Cardiac muscle cell (in vitro differentiated cells and primary cell): ENCODE results near the gene NFKBIL1. TPM values are rescaled to one million over a fixed set of nuclear protein-coding genes. Genes with fewer than 3 reads are reported as not detected.
A peak's percentile ranks its signal among the peaks of the same experiment; 100 is the strongest.
"Not testable (repeated sequence)": the region's sequence is repeated elsewhere in the genome, so short reads cannot be mapped to it uniquely, and the experiment has no call there.

Experiments used
- DNase-seq, 2 donors: peaks; one replicate each; pipeline versions ENCODE4 v3.0.0 to v3.0.0-alpha.2; 2010 to 2017; ENCODE audit warnings: low read depth in 1 of 2, low spot score in 1 of 2
- H3K27ac ChIP-seq: fragments of 200-600 bp; sonication (generic); 2 replicates; pipeline ENCODE4 v1.5.1; 2016
- H3K27me3 ChIP-seq: fragments of 200-600 bp; sonication (generic); 2 replicates; pipeline ENCODE4 v1.6.0; 2016; ENCODE audit warnings: control low read depth
- H3K36me3 ChIP-seq: fragments of 200-600 bp; sonication (generic); 2 replicates; pipeline ENCODE4 v1.5.1; 2016; ENCODE audit warnings: control low read depth
- H3K4me1 ChIP-seq: fragments of 200-600 bp; sonication (generic); 2 replicates; pipeline ENCODE4 v1.8.1; 2017; ENCODE audit warnings: low read depth, mild to moderate bottlenecking, mixed run types
- H3K4me3 ChIP-seq: fragments of 200-600 bp; sonication (generic); 2 replicates; pipeline ENCODE4 v1.5.1; 2016; ENCODE audit warnings: mild to moderate bottlenecking
- H3K9me3 ChIP-seq: fragments of 200-600 bp; sonication (generic); 2 replicates; pipeline ENCODE4 v1.5.1; 2017; ENCODE audit warnings: low read depth, mild to moderate bottlenecking, control low read depth
- polyA plus RNA-seq: library from polyadenylated mRNA; unstranded; fragments of >200 nt; fragmentation: Nextera tagmentation; extraction: Ambion mirVana; gene quantifications from 2 replicates; pipeline ENCODE4 v1.2.1, GENCODE V29; 2016
- total RNA-seq: library from RNA; depleted of rRNA; stranded (reverse); fragments of >200 nt; gene quantifications from 2 replicates; pipeline ENCODE4 v1.2.3, GENCODE V29; 2016
- TF ChIP-seq, protein P1 (sequence below): IDR thresholded peaks from 2 replicates; pipeline ENCODE4 v1.5.1; 2012; ENCODE audit warnings: low read depth, mild to moderate bottlenecking, low read length

Gene NFKBIL1, protein sequence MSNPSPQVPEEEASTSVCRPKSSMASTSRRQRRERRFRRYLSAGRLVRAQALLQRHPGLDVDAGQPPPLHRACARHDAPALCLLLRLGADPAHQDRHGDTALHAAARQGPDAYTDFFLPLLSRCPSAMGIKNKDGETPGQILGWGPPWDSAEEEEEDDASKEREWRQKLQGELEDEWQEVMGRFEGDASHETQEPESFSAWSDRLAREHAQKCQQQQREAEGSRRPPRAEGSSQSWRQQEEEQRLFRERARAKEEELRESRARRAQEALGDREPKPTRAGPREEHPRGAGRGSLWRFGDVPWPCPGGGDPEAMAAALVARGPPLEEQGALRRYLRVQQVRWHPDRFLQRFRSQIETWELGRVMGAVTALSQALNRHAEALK
- total RNA-seq (43.6 and 51.2 TPM in 2 replicates), polyA plus RNA-seq (38.4 and 47.1 TPM in 2 replicates)

DNA sequence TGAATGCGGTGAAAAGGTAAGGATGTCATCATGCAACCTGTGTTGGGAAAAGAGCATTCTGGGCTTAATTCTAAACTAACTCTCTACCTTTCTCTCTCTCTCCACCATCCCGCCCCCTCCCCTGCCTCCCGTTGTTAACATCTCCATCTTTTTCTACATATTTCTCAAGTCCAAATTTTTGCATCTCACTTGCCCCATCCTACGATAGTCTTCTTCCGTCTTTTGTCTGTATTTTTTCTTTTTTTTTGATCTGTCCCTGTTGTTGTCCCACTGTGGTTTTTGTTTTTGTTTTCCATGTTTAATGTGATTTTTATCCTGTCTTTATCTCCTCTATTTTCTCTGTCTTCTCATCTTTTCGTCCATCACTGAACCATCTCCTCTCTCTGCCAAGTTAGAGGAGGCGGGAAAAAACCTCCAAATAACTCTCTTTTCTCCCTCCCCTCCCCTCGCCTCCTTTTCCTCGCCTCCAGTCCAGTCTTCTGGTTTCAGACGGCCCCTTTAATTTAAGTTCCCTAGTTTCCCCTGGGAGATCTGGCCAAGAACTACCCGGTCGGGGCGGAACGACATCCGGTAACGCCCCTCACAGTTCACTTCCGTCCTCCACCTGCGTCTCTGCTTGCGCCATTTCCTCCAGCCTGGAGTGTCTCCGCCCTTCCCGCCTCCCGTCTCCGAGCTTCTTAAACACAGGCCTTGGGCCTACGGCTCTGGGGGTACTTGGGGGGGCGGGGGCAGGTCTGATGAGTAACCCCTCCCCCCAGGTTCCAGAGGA, at the start of gene NFKBIL1:
TSS of gene NFKBIL1 (plus strand) at position 651 of the 769 bp plus-strand sequence. CDS start at position 738, 87 bp downstream.
- H3K4me3 ChIP-seq, result peak within 1 kb of the TSS; percentile 56
- TF ChIP-seq, protein P1, sequence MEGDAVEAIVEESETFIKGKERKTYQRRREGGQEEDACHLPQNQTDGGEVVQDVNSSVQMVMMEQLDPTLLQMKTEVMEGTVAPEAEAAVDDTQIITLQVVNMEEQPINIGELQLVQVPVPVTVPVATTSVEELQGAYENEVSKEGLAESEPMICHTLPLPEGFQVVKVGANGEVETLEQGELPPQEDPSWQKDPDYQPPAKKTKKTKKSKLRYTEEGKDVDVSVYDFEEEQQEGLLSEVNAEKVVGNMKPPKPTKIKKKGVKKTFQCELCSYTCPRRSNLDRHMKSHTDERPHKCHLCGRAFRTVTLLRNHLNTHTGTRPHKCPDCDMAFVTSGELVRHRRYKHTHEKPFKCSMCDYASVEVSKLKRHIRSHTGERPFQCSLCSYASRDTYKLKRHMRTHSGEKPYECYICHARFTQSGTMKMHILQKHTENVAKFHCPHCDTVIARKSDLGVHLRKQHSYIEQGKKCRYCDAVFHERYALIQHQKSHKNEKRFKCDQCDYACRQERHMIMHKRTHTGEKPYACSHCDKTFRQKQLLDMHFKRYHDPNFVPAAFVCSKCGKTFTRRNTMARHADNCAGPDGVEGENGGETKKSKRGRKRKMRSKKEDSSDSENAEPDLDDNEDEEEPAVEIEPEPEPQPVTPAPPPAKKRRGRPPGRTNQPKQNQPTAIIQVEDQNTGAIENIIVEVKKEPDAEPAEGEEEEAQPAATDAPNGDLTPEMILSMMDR, result no peak
- peak; percentile 94 to 99 for DNase-seq
- no peaks in the 10 kb centered on the region for H3K27me3 ChIP-seq
- H3K36me3 ChIP-seq, result peaks cover 12% of the 10 kb centered on the region
- peaks cover 10% of the 10 kb centered on the region for H3K4me1 ChIP-seq
- peak within 1 kb of the TSS; percentile 54 for H3K27ac ChIP-seq
- no peaks in the 10 kb centered on the region for H3K9me3 ChIP-seq

DNA sequence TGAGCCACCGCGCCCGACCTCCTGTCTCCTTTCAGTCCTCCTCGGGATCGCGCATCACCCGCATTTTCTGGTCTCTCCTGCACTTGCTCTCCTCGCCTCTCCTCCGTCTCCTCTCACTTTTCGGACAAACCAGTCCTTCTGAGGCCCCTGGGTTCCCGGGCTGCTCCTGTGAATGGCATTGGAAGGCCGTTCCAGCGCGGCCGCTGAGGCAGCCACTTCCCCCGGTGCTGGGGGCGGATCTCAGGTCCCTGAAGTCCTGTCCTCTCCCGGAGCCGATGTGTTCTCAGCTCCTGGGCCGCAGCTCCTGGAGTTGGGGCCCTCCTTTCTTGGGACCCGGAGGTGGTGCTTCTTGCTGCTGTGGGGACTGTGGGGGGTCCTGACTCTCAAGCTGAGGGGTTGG, 48.7 kb upstream of the NFKBIL1 start:
- peak; percentile 6 to 16 for DNase-seq
- Histone ChIP-seq H3K4me1 (no peaks in the 10 kb centered on the region), H3K4me3 (no peak overlapping the region), H3K9me3 (no peaks in the 10 kb centered on the region), H3K27ac (no peak overlapping the region), H3K36me3 (no peaks in the 10 kb centered on the region), H3K27me3 (peaks cover 56% of the 10 kb centered on the region)
- TF ChIP-seq, protein P1, result no peak

DNA sequence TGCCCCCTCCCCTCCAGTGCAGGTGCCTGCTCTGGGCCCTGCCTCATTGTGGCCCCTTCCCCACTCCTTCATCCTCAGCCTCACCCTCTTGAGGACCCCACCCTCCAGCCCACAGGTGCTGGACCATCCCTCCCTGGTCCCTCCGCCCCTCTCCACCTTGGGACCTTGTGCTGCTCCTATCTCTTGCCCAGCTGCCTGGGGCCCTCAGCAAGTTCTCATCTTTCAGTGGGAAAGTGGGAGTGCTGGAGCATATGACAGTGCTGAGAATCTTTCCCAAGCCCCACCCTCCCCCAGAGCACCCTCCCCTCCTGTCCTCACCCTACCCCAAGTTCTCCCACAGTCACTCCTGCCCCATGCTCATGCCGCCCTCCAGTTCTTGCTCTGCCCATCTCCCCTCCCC, 47.8 kb upstream of the NFKBIL1 start:
- peaks cover 53% of the 10 kb centered on the region for H3K27me3 ChIP-seq
- not testable (repeated sequence) for H3K27ac ChIP-seq, H3K36me3 ChIP-seq, H3K9me3 ChIP-seq, H3K4me1 ChIP-seq, DNase-seq, H3K4me3 ChIP-seq

DNA sequence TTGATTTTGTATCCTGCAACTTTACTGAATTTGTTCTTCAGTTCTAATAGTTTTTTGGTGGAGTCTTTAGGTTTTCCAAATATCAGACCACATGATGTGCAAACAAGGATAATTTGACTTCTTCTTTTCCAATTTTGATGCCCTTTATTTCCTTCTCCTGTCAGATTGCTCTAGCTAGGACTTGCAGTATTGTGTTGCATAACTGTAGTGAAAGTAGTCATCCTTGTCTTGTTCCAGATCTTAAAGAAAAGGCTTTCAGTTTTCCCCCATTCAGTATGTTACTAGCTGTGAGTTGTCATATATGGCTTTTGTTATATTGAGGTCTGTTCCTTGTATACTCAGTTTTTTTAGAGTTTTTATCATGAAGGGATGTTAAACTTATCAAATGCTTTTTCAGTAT, 44.8 kb upstream of the NFKBIL1 start:
- Histone ChIP-seq H3K27ac (no peak overlapping the region), H3K9me3 (no peaks in the 10 kb centered on the region), H3K4me3 (no peak overlapping the region), H3K36me3 (no peaks in the 10 kb centered on the region), H3K4me1 (no peaks in the 10 kb centered on the region), H3K27me3 (peaks cover 27% of the 10 kb centered on the region)
- peak in 1 of 2 donors; percentile 16 for DNase-seq
- TF ChIP-seq, protein P1, result no peak

DNA sequence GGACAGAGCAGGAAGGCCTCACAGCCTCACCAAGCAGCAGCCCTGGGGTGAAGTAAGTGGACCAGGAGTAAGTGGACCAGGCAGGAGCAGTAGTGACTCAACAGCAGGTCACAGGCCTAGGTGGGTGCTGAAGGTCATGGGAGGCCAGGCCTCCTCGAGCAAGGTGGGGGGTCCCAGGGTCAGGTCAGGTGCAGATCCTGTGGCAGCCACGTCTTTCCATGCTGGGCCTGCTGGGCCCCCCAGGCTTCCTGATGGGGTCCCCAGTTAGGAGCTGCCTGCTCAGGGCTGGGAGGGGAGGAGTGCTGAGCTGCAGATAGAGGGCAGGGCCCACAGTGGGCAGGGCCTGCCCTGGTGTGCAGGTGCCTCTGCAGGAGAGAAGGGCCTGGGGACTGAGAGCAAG, 38.4 kb upstream of the NFKBIL1 start:
- H3K9me3 ChIP-seq, H3K4me1 ChIP-seq, H3K36me3 ChIP-seq, DNase-seq, H3K4me3 ChIP-seq, H3K27ac ChIP-seq, H3K27me3 ChIP-seq: not testable (repeated sequence)

DNA sequence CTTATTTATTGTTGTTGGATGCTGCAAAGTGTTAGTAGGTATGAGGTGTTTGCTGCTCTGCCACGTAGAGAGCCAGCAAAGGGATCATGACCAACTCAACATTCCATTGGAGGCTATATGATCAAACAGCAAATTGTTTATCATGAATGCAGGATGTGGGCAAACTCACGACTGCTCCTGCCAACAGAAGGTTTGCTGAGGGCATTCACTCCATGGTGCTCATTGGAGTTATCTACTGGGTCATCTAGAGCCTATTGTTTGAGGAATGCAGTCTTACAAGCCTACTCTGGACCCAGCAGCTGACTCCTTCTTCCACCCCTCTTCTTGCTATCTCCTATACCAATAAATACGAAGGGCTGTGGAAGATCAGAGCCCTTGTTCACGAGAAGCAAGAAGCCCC, 37.4 kb upstream of the NFKBIL1 start:
- H3K4me3 ChIP-seq, result no peak overlapping the region
- no peaks in the 10 kb centered on the region for H3K4me1 ChIP-seq
- no peaks in the 10 kb centered on the region for H3K27me3 ChIP-seq
- no peaks in the 10 kb centered on the region for H3K9me3 ChIP-seq
- H3K36me3 ChIP-seq, result no peaks in the 10 kb centered on the region
- TF ChIP-seq, protein P1, result no peak
- DNase-seq, result no peak
- H3K27ac ChIP-seq, result no peak overlapping the region
